Measurements from ENCODE around the gene HSFX1. TPM values are rescaled to one million over a fixed set of nuclear protein-coding genes. Genes with fewer than 3 reads are reported as not detected.

HSFX1 gene
- total RNA-seq, 6 donors from 2014 or later, result 0.91 to 4.2 (median 1.4) TPM; not detected in 2

GRCh38 chrX:149807747-149808458 lies 34.0 kb downstream of the HSFX1 start:
- H3K4me3 ChIP-seq, result no peak overlapping the region
- H3K36me3 ChIP-seq, result no peaks in the 10 kb centered on the region
- H3K27ac ChIP-seq, result no peak overlapping the region
- WGBS, 2 donors, result 80 to 88% methylated on average over 1 to 9 of the region's 12 CpGs
- ATAC-seq (ENCODE audit: low FRiP score in 2 of 2) (no peak), DNase-seq (no peak)
- no peaks in the 10 kb centered on the region for H3K9me3 ChIP-seq
- no peaks in the 10 kb centered on the region for H3K27me3 ChIP-seq
- H3K4me1 ChIP-seq, result no peaks in the 10 kb centered on the region
- TF ChIP-seq EP300 (IDR thresholded peaks at IDR 0.05), result no peak
- TF ChIP-seq POLR2A (IDR thresholded peaks at IDR 0.05), result no peak
- TF ChIP-seq CTCF (IDR thresholded peaks at IDR 0.05), result no peak
- no peak for TF ChIP-seq POLR2AphosphoS5 (IDR thresholded peaks at IDR 0.05)

- no peaks in the 10 kb centered on the region for H3K27me3 ChIP-seq
- H3K27ac ChIP-seq, result no peak overlapping the region
- WGBS, 2 donors, result 68 to 70% methylated on average over 1 of the region's 1 CpG
These were observed 44.8 kb downstream of the HSFX1 start for GRCh38 chrX:149818652-149819051.

GRCh38 chrX:149819371-149819770 lies 45.5 kb downstream of the HSFX1 start:
- Histone ChIP-seq H3K4me1 (no peaks in the 10 kb centered on the region), H3K27me3 (no peaks in the 10 kb centered on the region), H3K27ac (no peak overlapping the region), H3K4me3 (no peak overlapping the region), H3K36me3 (no peaks in the 10 kb centered on the region), H3K9me3 (no peaks in the 10 kb centered on the region)
- TF ChIP-seq CTCF (IDR thresholded peaks at IDR 0.05) (no peak), POLR2AphosphoS5 (IDR thresholded peaks at IDR 0.05) (no peak), EP300 (IDR thresholded peaks at IDR 0.05) (no peak), POLR2A (IDR thresholded peaks at IDR 0.05) (no peak)
- WGBS, 2 donors, result 77 to 90% methylated on average over 2 of the region's 2 CpGs
- no peak for DNase-seq
- no peak for ATAC-seq (ENCODE audit: low FRiP score in 2 of 2)

More at GRCh38 chrX:149818652-149819051, 44.8 kb downstream of the HSFX1 start:
- Histone ChIP-seq H3K36me3 (no peaks in the 10 kb centered on the region), H3K4me1 (no peaks in the 10 kb centered on the region), H3K9me3 (no peaks in the 10 kb centered on the region), H3K4me3 (no peak overlapping the region)
- TF ChIP-seq CTCF (IDR thresholded peaks at IDR 0.05) (no peak), POLR2A (IDR thresholded peaks at IDR 0.05) (no peak), EP300 (IDR thresholded peaks at IDR 0.05) (no peak)
- ATAC-seq (ENCODE audit: low FRiP score in 2 of 2), result no peak
- no peak for DNase-seq

- Histone ChIP-seq H3K27ac (no peak overlapping the region), H3K27me3 (no peaks in the 10 kb centered on the region), H3K4me3 (no peak overlapping the region), H3K9me3 (no peaks in the 10 kb centered on the region), H3K4me1 (no peaks in the 10 kb centered on the region), H3K36me3 (no peaks in the 10 kb centered on the region)
- WGBS, 2 donors, result 2 to 3% methylated on average over 3 of the region's 3 CpGs
- TF ChIP-seq CTCF (IDR thresholded peaks at IDR 0.05) (peak in 1 of 6 experiments; percentile 7), POLR2AphosphoS5 (IDR thresholded peaks at IDR 0.05) (no peak), EP300 (IDR thresholded peaks at IDR 0.05) (no peak), POLR2A (IDR thresholded peaks at IDR 0.05) (no peak)
- ATAC-seq (ENCODE audit: low FRiP score in 2 of 2) (no peak), DNase-seq (no peak)
These were observed 51.6 kb downstream of the HSFX1 start for GRCh38 chrX:149825424-149825823.

Small RNA genes lying within 50 kb of the gene (small RNA-seq; reads per million reads assigned to genes)
- gene AC244098.1 (0 reads per million in 4 donors), gene AC244098.2 (0 reads per million in 4 donors), gene AC244098.3 (0 reads per million in 4 donors)

Other genes starting within 250 kb of the HSFX1 start
- gene EOLA1, start 233.1 kb upstream of the HSFX1 start, total RNA-seq, result 10 to 100 TPM; 12.2 to 30.5 (median 17.2) TPM
- not detected for gene HSFX3, start 224.1 kb upstream of the HSFX1 start, total RNA-seq
- gene MAGEA9B, start 186.6 kb upstream of the HSFX1 start, total RNA-seq, result not detected
- under 1 TPM in 2 of 6 donors, not detected in 4; 0.24 to 0.49 TPM for gene HSFX2, start 178.8 kb upstream of the HSFX1 start, total RNA-seq
- gene TMEM185A, start 142.3 kb upstream of the HSFX1 start, total RNA-seq, result 10 to 100 TPM in 5 of 6 donors, 1 to 10 TPM in 1; 9.4 to 26.0 (median 17.2) TPM
- not detected for gene MAGEA11, start 62.0 kb upstream of the HSFX1 start, total RNA-seq
- gene MAGEA9, start 7.9 kb downstream of the HSFX1 start, total RNA-seq, result not detected
- gene MAGEA8, start 107.1 kb downstream of the HSFX1 start, total RNA-seq, result not detected
- not detected for gene HSFX4, start 155.5 kb downstream of the HSFX1 start, total RNA-seq
- 10 to 100 TPM; 24.5 to 56.6 (median 33.4) TPM for gene EOLA2, start 164.4 kb downstream of the HSFX1 start, total RNA-seq